ENCODE results near the gene CYP26B1. TPM values are rescaled to one million over a fixed set of nuclear protein-coding genes. Genes with fewer than 3 reads are reported as not detected.

CYP26B1 gene
- total and polyA plus RNA-seq, 4 donors, result 0.47 to 1.8 (median 0.65) TPM

- Histone ChIP-seq H3K27me3 (ENCODE audit: control insufficient read depth in 4 of 4, insufficient read depth in 4 of 4, low read length in 3 of 4) (no peaks in the 10 kb centered on the region), H3K9ac (ENCODE audit: low read depth in 1 of 2, low read length in 2 of 2) (no peak overlapping the region), H3K36me3 (ENCODE audit: control insufficient read depth in 4 of 4, insufficient read depth in 3 of 4, low read depth in 1 of 4, low read length in 3 of 4) (peaks cover 0 to 11% (median 4%) of the 10 kb centered on the region in 4 donors), H3K4me3 (ENCODE audit: low read depth in 1 of 3, low read length in 3 of 3) (no peak overlapping the region), H3K4me1 (ENCODE audit: control insufficient read depth in 4 of 4, insufficient read depth in 4 of 4, low read length in 3 of 4) (peaks cover 0 to 3% (median 0%) of the 10 kb centered on the region in 4 donors), H3K9me3 (ENCODE audit: control insufficient read depth in 4 of 4, low read length in 3 of 4) (no peaks in the 10 kb centered on the region), H3K27ac (ENCODE audit: low read depth in 1 of 2, low read length in 2 of 2) (no peak overlapping the region)
- DNase-seq (ENCODE audit: low spot score), result no peak
- 100% methylated on average over 1 of the region's 1 CpG for WGBS
- TF ChIP-seq GABPA (IDR thresholded peaks at IDR 0.05 in 1 of 2, conservative IDR thresholded peaks at IDR 0.05 in 1 of 2), result no peak
- no peak for TF ChIP-seq TAF1 (conservative IDR thresholded peaks at IDR 0.05)
- no peak for TF ChIP-seq RXRA (IDR thresholded peaks at IDR 0.05)
- TF ChIP-seq, protein P1, sequence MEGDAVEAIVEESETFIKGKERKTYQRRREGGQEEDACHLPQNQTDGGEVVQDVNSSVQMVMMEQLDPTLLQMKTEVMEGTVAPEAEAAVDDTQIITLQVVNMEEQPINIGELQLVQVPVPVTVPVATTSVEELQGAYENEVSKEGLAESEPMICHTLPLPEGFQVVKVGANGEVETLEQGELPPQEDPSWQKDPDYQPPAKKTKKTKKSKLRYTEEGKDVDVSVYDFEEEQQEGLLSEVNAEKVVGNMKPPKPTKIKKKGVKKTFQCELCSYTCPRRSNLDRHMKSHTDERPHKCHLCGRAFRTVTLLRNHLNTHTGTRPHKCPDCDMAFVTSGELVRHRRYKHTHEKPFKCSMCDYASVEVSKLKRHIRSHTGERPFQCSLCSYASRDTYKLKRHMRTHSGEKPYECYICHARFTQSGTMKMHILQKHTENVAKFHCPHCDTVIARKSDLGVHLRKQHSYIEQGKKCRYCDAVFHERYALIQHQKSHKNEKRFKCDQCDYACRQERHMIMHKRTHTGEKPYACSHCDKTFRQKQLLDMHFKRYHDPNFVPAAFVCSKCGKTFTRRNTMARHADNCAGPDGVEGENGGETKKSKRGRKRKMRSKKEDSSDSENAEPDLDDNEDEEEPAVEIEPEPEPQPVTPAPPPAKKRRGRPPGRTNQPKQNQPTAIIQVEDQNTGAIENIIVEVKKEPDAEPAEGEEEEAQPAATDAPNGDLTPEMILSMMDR (IDR thresholded peaks at IDR 0.05; ENCODE audit: low read depth, low read length, missing input control), result no peak
These were observed 32.7 kb upstream of the CYP26B1 start for GRCh38 chr2:72180351-72180750.

- peaks cover 0 to 11% (median 4%) of the 10 kb centered on the region in 4 donors for H3K36me3 ChIP-seq (ENCODE audit: control insufficient read depth in 4 of 4, insufficient read depth in 3 of 4, low read depth in 1 of 4, low read length in 3 of 4)
- H3K27ac ChIP-seq (ENCODE audit: low read depth in 1 of 2, low read length in 2 of 2), result no peak overlapping the region
- H3K4me1 ChIP-seq (ENCODE audit: control insufficient read depth in 4 of 4, insufficient read depth in 4 of 4, low read length in 3 of 4), result no peaks in the 10 kb centered on the region
- H3K4me3 ChIP-seq (ENCODE audit: low read depth in 1 of 3, low read length in 3 of 3), result no peak overlapping the region
- DNase-seq (ENCODE audit: low spot score), result no peak
- H3K9me3 ChIP-seq (ENCODE audit: control insufficient read depth in 4 of 4, low read length in 3 of 4), result no peaks in the 10 kb centered on the region
- no peaks in the 10 kb centered on the region for H3K27me3 ChIP-seq (ENCODE audit: control insufficient read depth in 4 of 4, insufficient read depth in 4 of 4, low read length in 3 of 4)
- no peak overlapping the region for H3K9ac ChIP-seq (ENCODE audit: low read depth in 1 of 2, low read length in 2 of 2)
- TF ChIP-seq REST (IDR thresholded peaks at IDR 0.05) (no peak), SP1 (IDR thresholded peaks at IDR 0.05) (no peak), HNF4A (conservative IDR thresholded peaks at IDR 0.05) (no peak), FOXA1 (IDR thresholded peaks at IDR 0.05) (no peak), NR2F2 (IDR thresholded peaks at IDR 0.05) (no peak), RAD21 (IDR thresholded peaks at IDR 0.05) (no peak), GABPA (IDR thresholded peaks at IDR 0.05 in 1 of 2, conservative IDR thresholded peaks at IDR 0.05 in 1 of 2) (no peak), TAF1 (conservative IDR thresholded peaks at IDR 0.05) (no peak), HNF4G (IDR thresholded peaks at IDR 0.05) (no peak), JUND (IDR thresholded peaks at IDR 0.05) (no peak), YY1 (IDR thresholded peaks at IDR 0.05) (no peak), RXRA (IDR thresholded peaks at IDR 0.05) (no peak), MAX (IDR thresholded peaks at IDR 0.05) (no peak), FOXA2 (IDR thresholded peaks at IDR 0.05) (no peak)
- TF ChIP-seq, protein P2, sequence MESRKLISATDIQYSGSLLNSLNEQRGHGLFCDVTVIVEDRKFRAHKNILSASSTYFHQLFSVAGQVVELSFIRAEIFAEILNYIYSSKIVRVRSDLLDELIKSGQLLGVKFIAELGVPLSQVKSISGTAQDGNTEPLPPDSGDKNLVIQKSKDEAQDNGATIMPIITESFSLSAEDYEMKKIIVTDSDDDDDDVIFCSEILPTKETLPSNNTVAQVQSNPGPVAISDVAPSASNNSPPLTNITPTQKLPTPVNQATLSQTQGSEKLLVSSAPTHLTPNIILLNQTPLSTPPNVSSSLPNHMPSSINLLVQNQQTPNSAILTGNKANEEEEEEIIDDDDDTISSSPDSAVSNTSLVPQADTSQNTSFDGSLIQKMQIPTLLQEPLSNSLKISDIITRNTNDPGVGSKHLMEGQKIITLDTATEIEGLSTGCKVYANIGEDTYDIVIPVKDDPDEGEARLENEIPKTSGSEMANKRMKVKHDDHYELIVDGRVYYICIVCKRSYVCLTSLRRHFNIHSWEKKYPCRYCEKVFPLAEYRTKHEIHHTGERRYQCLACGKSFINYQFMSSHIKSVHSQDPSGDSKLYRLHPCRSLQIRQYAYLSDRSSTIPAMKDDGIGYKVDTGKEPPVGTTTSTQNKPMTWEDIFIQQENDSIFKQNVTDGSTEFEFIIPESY (IDR thresholded peaks at IDR 0.05), result no peak
- TF ChIP-seq, protein P1 (IDR thresholded peaks at IDR 0.05; ENCODE audit: low read depth, low read length, missing input control), result no peak
- TF ChIP-seq, protein P3, sequence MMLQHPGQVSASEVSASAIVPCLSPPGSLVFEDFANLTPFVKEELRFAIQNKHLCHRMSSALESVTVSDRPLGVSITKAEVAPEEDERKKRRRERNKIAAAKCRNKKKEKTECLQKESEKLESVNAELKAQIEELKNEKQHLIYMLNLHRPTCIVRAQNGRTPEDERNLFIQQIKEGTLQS (IDR thresholded peaks at IDR 0.05), result no peak
- WGBS, result 97% methylated on average over 2 of the region's 2 CpGs
These were observed 30.9 kb upstream of the CYP26B1 start for GRCh38 chr2:72178551-72178950.

Measured in liver (tissue), 9 donors.